ENCODE results near the gene OXCT2.

Gene OXCT2

GRCh38 chr1:39802496-39803260 is 31.5 kb upstream of the OXCT2 start:
- TF ChIP-seq CTCF (IDR thresholded peaks at IDR 0.05) = no peak

- TF ChIP-seq CTCF (IDR thresholded peaks at IDR 0.05) = no peak
Observed at GRCh38 chr1:39800471-39800835, 29.3 kb upstream of the OXCT2 start.

- peak; percentile 97 for TF ChIP-seq CTCF (IDR thresholded peaks at IDR 0.05)
Observed at GRCh38 chr1:39799770-39800470, 28.8 kb upstream of the OXCT2 start.

GRCh38 chr1:39795651-39796050 is 24.5 kb upstream of the OXCT2 start:
- no peak for TF ChIP-seq CTCF (IDR thresholded peaks at IDR 0.05)

- no peak for TF ChIP-seq CTCF (IDR thresholded peaks at IDR 0.05)
Observed at GRCh38 chr1:39791838-39792237, 20.7 kb upstream of the OXCT2 start.

GRCh38 chr1:39789571-39790110 is 18.5 kb upstream of the OXCT2 start:
- TF ChIP-seq CTCF (IDR thresholded peaks at IDR 0.05) = no peak

GRCh38 chr1:39788758-39789570 is 17.8 kb upstream of the OXCT2 start, which contains the start of gene BMP8B:
TSS of gene BMP8B (minus strand) at chr1:39788865. CDS start at chr1:39788485, 380 bp downstream.
- TF ChIP-seq CTCF (IDR thresholded peaks at IDR 0.05) = no peak

Data from LNCAP (cell line).